Lower leg skin (tissue), 3 donors: ENCODE results near the gene NSG1.

Source experiments
- POLR2A ChIP-seq, 2 donors: fragments of 450-650 bp; IDR thresholded peaks; one replicate each; pipeline ENCODE4 v1.6.1; 2016 to 2017; ENCODE audit warnings: antibody characterized with exemption in 2 of 2, mild to moderate bottlenecking in 1 of 2, moderate library complexity in 1 of 2
- TF ChIP-seq, protein P1 (sequence below), 3 donors: fragments of 450-650 bp; IDR thresholded peaks; one replicate each; pipeline ENCODE4 v1.5.1; 2016; ENCODE audit warnings: antibody characterized with exemption in 3 of 3, mild to moderate bottlenecking in 3 of 3, moderate library complexity in 2 of 3

DNA sequence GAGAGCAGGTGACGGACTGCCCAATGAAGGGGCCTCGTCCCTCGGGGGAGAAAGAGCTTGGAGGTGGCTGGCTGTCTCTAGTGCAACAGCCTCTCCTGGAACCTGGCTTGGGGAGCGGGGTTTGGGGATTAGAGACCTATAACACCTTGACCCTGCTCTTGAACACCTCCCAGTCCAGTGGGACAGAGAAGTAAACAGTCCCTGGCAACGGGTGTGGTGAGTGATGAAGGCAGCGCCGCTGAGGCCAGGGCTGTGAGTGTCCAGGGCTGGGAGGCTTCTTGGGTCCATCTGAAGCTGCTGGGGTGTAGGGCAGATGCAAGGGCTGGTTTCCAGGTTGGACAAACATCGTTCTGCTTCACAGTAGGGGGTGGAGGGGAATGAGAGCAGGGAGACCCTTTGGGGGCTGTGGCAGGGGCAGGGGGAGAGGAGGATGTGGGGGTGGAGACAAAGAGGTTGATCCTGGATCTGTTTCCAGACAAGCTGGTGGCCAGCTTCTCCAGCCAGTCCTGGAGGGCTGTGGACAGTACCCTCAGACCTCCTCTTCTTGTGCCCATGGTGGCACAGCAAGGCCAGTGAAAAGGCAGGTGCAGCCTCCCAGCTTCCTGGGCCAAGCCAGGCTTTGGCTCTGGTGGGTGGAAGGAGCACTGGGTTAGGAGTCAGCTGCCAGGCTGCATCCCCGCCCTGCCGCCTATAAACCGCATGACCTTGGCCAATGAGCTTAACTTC is 3.8 kb downstream of the NSG1 start:
- TF ChIP-seq, protein P1, sequence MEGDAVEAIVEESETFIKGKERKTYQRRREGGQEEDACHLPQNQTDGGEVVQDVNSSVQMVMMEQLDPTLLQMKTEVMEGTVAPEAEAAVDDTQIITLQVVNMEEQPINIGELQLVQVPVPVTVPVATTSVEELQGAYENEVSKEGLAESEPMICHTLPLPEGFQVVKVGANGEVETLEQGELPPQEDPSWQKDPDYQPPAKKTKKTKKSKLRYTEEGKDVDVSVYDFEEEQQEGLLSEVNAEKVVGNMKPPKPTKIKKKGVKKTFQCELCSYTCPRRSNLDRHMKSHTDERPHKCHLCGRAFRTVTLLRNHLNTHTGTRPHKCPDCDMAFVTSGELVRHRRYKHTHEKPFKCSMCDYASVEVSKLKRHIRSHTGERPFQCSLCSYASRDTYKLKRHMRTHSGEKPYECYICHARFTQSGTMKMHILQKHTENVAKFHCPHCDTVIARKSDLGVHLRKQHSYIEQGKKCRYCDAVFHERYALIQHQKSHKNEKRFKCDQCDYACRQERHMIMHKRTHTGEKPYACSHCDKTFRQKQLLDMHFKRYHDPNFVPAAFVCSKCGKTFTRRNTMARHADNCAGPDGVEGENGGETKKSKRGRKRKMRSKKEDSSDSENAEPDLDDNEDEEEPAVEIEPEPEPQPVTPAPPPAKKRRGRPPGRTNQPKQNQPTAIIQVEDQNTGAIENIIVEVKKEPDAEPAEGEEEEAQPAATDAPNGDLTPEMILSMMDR (IDR thresholded peaks at IDR 0.05) = no peak
- no peak for TF ChIP-seq POLR2A (IDR thresholded peaks at IDR 0.05)
